Neural progenitor cell (in vitro differentiated cells): ENCODE results near the gene DOCK10. TPM values are rescaled to one million over a fixed set of nuclear protein-coding genes. Genes with fewer than 3 reads are reported as not detected.

Source experiments
- DNase-seq: peaks from one replicate; pipeline ENCODE4 v3.0.0-alpha.2; 2016; ENCODE audit warnings: low spot score
- H2AFZ ChIP-seq: fragments of 200-600 bp; sonication (generic); replicated peaks from 2 replicates; pipeline ENCODE4 v1.6.1; 2016; ENCODE audit warnings: antibody characterized with exemption
- H3F3A ChIP-seq: fragments of 200-600 bp; sonication (generic); 2 replicates; pipeline ENCODE4 v1.6.1; 2016; ENCODE audit warnings: antibody characterized with exemption, low read depth
- H3K27ac ChIP-seq: fragments of 200-600 bp; sonication (generic); 2 replicates; pipeline ENCODE4 v1.5.1; 2016; ENCODE audit warnings: mild to moderate bottlenecking
- H3K27me3 ChIP-seq: fragments of 200-600 bp; sonication (generic); 2 replicates; pipeline ENCODE4 v1.6.1; 2016; ENCODE audit warnings: mild to moderate bottlenecking, moderate library complexity
- H3K36me3 ChIP-seq: fragments of 200-600 bp; sonication (generic); 2 replicates; pipeline ENCODE4 v1.5.1; 2016
- H3K4me1 ChIP-seq: fragments of 200-600 bp; sonication (generic); 2 replicates; pipeline ENCODE4 v1.6.1; 2016; ENCODE audit warnings: mixed run types
- H3K4me2 ChIP-seq: fragments of 200-600 bp; sonication (generic); 2 replicates; pipeline ENCODE4 v1.6.1; 2016
- H3K4me3 ChIP-seq: fragments of 200-600 bp; sonication (generic); 2 replicates; pipeline ENCODE4 v1.5.1; 2016
- H3K79me2 ChIP-seq: fragments of 200-600 bp; sonication (generic); 2 replicates; pipeline ENCODE4 v1.6.1; 2016; ENCODE audit warnings: low read depth
- H3K9ac ChIP-seq: fragments of 200-600 bp; sonication (generic); 2 replicates; pipeline ENCODE4 v1.6.1; 2016
- H3K9me3 ChIP-seq: fragments of 200-600 bp; sonication (generic); 2 replicates; pipeline ENCODE4 v1.5.1; 2016; ENCODE audit warnings: low read depth
- H4K20me1 ChIP-seq: fragments of 200-600 bp; sonication (generic); 2 replicates; pipeline ENCODE4 v1.6.1; 2016; ENCODE audit warnings: low read depth
- H3K27ac Mint-ChIP-seq: 3 replicates; pipeline ENCODE4 v1.8.0; 2021; ENCODE audit warnings: mixed read lengths
- H3K27me3 Mint-ChIP-seq: 2 replicates; pipeline ENCODE4 v1.8.0; 2022; ENCODE audit warnings: low read depth, mild to moderate bottlenecking, inconsistent platforms, moderate library complexity, mixed read lengths; ENCODE audit not compliant: insufficient read depth
- H3K36me3 Mint-ChIP-seq: 3 replicates; pipeline ENCODE4 v1.8.0; 2021; ENCODE audit warnings: mixed read lengths
- H3K4me1 Mint-ChIP-seq: 3 replicates; pipeline ENCODE4 v1.8.0; 2021; ENCODE audit warnings: mixed read lengths
- H3K4me3 Mint-ChIP-seq: 3 replicates; pipeline ENCODE4 v1.8.0; 2021; ENCODE audit warnings: mild to moderate bottlenecking, moderate library complexity, mixed read lengths
- H3K9me3 Mint-ChIP-seq: 3 replicates; pipeline ENCODE4 v1.8.0; 2020; ENCODE audit warnings: mixed read lengths
- EZH2 ChIP-seq: fragments of 200-600 bp; sonication (generic); IDR thresholded peaks from 2 replicates; pipeline ENCODE4 v1.6.1; 2017; ENCODE audit warnings: antibody characterized with exemption, mild to moderate bottlenecking, moderate library complexity
- EZH2phosphoT487 ChIP-seq: fragments of 200-600 bp; sonication (generic); IDR thresholded peaks from 2 replicates; pipeline ENCODE4 v1.6.1; 2017; ENCODE audit warnings: antibody characterized with exemption
- total RNA-seq: library from RNA; depleted of rRNA; stranded (reverse); fragments of >200 nt; gene quantifications from 2 replicates; pipeline ENCODE4 v1.2.3, GENCODE V29; 2015; ENCODE audit warnings: low replicate concordance
- TF ChIP-seq, protein P1 (sequence below): fragments of 200-600 bp; sonication (generic); IDR thresholded peaks from 2 replicates; pipeline ENCODE4 v1.5.1; 2017; ENCODE audit warnings: antibody characterized with exemption, mild to moderate bottlenecking

DOCK10 gene
- total RNA-seq, 1 donor from 2014 or later: 1.1 TPM

DNA sequence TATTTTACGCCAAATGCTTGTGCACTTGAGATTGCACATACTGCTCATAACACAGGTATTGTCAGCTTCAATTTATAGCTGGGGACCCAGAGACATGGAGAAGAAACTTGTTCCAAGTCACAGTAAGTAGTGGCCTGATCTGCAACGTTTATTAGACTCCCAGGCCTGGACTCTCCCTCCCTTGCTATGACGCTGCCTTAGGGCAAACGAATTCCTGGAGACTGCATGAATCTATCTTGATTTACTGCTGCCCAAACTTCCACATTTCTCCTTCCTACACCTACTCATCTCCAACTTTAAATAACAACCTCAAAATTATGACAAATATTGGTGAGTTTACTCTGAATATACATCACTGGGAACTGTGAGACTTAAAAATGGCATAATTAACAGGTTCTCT lies 181.0 kb downstream of the DOCK10 start:
- no peaks in the 10 kb centered on the region for H4K20me1 ChIP-seq
- no peaks in the 10 kb centered on the region for H3K79me2 ChIP-seq
- peaks cover 6% of the 10 kb centered on the region for H3K4me1 Mint-ChIP-seq
- no peaks in the 10 kb centered on the region for H3K27me3 Mint-ChIP-seq
- no peak overlapping the region for H2AFZ ChIP-seq
- H3K36me3 Mint-ChIP-seq: no peaks in the 10 kb centered on the region
- H3K9ac ChIP-seq: no peak overlapping the region
- no peaks in the 10 kb centered on the region for H3K36me3 ChIP-seq
- TF ChIP-seq EZH2 (no peak), EZH2phosphoT487 (no peak)
- TF ChIP-seq, protein P1, sequence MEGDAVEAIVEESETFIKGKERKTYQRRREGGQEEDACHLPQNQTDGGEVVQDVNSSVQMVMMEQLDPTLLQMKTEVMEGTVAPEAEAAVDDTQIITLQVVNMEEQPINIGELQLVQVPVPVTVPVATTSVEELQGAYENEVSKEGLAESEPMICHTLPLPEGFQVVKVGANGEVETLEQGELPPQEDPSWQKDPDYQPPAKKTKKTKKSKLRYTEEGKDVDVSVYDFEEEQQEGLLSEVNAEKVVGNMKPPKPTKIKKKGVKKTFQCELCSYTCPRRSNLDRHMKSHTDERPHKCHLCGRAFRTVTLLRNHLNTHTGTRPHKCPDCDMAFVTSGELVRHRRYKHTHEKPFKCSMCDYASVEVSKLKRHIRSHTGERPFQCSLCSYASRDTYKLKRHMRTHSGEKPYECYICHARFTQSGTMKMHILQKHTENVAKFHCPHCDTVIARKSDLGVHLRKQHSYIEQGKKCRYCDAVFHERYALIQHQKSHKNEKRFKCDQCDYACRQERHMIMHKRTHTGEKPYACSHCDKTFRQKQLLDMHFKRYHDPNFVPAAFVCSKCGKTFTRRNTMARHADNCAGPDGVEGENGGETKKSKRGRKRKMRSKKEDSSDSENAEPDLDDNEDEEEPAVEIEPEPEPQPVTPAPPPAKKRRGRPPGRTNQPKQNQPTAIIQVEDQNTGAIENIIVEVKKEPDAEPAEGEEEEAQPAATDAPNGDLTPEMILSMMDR: no peak
- H3K4me3 ChIP-seq: no peak overlapping the region
- H3K27ac ChIP-seq: no peak overlapping the region
- no peaks in the 10 kb centered on the region for H3K9me3 Mint-ChIP-seq
- H3K27ac Mint-ChIP-seq: no peak overlapping the region
- no peak for DNase-seq
- H3F3A ChIP-seq: no peaks in the 10 kb centered on the region
- H3K27me3 ChIP-seq: no peaks in the 10 kb centered on the region
- no peaks in the 10 kb centered on the region for H3K4me1 ChIP-seq
- no peak overlapping the region for H3K4me3 Mint-ChIP-seq
- H3K4me2 ChIP-seq: no peak overlapping the region
- H3K9me3 ChIP-seq: no peaks in the 10 kb centered on the region

DNA sequence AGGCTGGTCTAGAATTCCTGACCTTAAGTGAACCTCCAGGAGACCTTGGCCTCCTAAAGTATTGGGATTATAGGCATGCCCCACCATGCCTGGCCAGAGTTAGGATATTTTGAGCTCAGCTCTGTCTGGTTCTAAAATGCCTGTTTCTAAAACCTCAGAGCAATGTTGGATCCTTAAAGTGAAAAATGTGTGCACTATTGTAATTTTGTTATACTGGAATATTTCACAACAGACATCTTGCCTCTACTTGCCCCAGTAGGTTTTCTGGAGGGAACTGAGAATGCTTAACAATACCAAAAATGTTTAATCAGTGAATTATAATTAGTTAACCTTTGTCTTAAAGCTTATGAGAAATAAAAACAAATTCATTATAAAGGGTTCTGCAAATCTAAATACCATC lies 181.5 kb downstream of the DOCK10 start:
- H3K27me3 Mint-ChIP-seq: no peaks in the 10 kb centered on the region
- no peak overlapping the region for H3K27ac ChIP-seq
- TF ChIP-seq, protein P1: no peak
- TF ChIP-seq EZH2: no peak
- no peak for TF ChIP-seq EZH2phosphoT487

DNA sequence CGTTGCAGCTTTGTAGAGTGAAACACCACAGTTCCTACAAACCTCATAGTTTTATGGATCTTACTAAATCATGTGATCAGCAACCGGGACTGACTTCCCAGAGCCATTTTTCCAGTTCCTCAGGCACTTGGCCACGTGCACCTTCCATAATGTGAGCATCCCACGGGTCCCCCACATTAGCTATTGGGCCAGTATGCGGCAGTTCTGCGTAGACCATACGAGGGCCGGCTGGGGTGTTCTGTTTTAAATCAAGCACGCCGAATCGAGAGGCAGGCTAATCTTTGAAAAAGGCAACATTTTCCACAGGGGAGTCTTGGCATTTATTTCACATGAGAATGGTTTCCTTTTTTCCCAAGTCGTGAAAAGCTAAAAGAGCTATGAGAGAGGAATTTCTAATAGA lies 190.5 kb downstream of the DOCK10 start:
- Mint-ChIP-seq H3K4me1 (peaks cover 3% of the 10 kb centered on the region), H3K9me3 (no peaks in the 10 kb centered on the region), H3K36me3 (peaks cover 2% of the 10 kb centered on the region), H3K27ac (no peak overlapping the region), H3K4me3 (no peak overlapping the region), H3K27me3 (peaks cover 3% of the 10 kb centered on the region)
- no peak overlapping the region for H3K27ac ChIP-seq
- TF ChIP-seq, protein P1: no peak
- TF ChIP-seq EZH2 (no peak), EZH2phosphoT487 (no peak)
- no peaks in the 10 kb centered on the region for H3K36me3 ChIP-seq
- H3K27me3 ChIP-seq: no peaks in the 10 kb centered on the region
- H3K4me1 ChIP-seq: no peaks in the 10 kb centered on the region
- no peaks in the 10 kb centered on the region for H4K20me1 ChIP-seq
- no peak overlapping the region for H3K9ac ChIP-seq
- H2AFZ ChIP-seq: no peak overlapping the region
- H3K4me2 ChIP-seq: no peak overlapping the region
- H3F3A ChIP-seq: no peaks in the 10 kb centered on the region
- no peaks in the 10 kb centered on the region for H3K79me2 ChIP-seq
- no peaks in the 10 kb centered on the region for H3K9me3 ChIP-seq
- no peak overlapping the region for H3K4me3 ChIP-seq
- DNase-seq: no peak

More for the DNA sequence above, 181.5 kb downstream of the DOCK10 start:
- Mint-ChIP-seq H3K4me3 (no peak overlapping the region), H3K27ac (no peak overlapping the region), H3K36me3 (no peaks in the 10 kb centered on the region), H3K9me3 (no peaks in the 10 kb centered on the region), H3K4me1 (peaks cover 6% of the 10 kb centered on the region)
- DNase-seq: no peak
- H4K20me1 ChIP-seq: no peaks in the 10 kb centered on the region
- H3K9me3 ChIP-seq: no peaks in the 10 kb centered on the region
- H3K4me2 ChIP-seq: no peak overlapping the region
- no peaks in the 10 kb centered on the region for H3K4me1 ChIP-seq
- no peak overlapping the region for H2AFZ ChIP-seq
- no peak overlapping the region for H3K9ac ChIP-seq
- H3K4me3 ChIP-seq: no peak overlapping the region
- H3F3A ChIP-seq: no peaks in the 10 kb centered on the region
- H3K36me3 ChIP-seq: no peaks in the 10 kb centered on the region
- no peaks in the 10 kb centered on the region for H3K79me2 ChIP-seq
- no peaks in the 10 kb centered on the region for H3K27me3 ChIP-seq
